ENCODE data around the gene HCFC1R1.
A peak's percentile ranks its signal among the peaks of the same experiment; 100 is the strongest.
"Not testable (repeated sequence)": the region's sequence is repeated elsewhere in the genome, so short reads cannot be mapped to it uniquely, and the experiment has no call there.

Gene HCFC1R1
- total RNA-seq = 3.4 to 16.5 (median 13.7) reads per million in 9 experiments

- no peaks in the 10 kb centered on the region for H3K9me3 Mint-ChIP-seq
- peak within 1 kb of the TSS; percentile 31 to 93 for H3K27ac Mint-ChIP-seq
- peaks cover 48 to 49% of the 10 kb centered on the region in 2 donors for H3K4me1 Mint-ChIP-seq (ENCODE audit: low read depth in 2 of 2)
- peak within 1 kb of the TSS; percentile 81 to 85 for H3K4me3 Mint-ChIP-seq
- ATAC-seq (replicated peaks) = peak; percentile 79
- H3K27me3 Mint-ChIP-seq = peaks cover 2 to 7% of the 10 kb centered on the region in 2 donors
- H3K36me3 Mint-ChIP-seq (ENCODE audit: insufficient read depth) = peaks cover 26% of the 10 kb centered on the region
- DNase-seq = peak; percentile 92 to 95 (median 94)
Measured at GRCh38 chr16:3023669-3024478, at the start of gene HCFC1R1, which contains the start of gene THOC6. HCFC1R1 (minus strand) TSS chr16:3023942; CDS start chr16:3023941, 1 bp downstream. THOC6 (plus strand) TSS chr16:3024035; CDS start chr16:3024327, 292 bp downstream.

- H3K4me1 Mint-ChIP-seq (ENCODE audit: low read depth in 2 of 2) = peaks cover 82 to 89% of the 10 kb centered on the region in 2 donors
- H3K9me3 Mint-ChIP-seq = no peaks in the 10 kb centered on the region
- no peak for DNase-seq
- H3K27ac Mint-ChIP-seq = peak overlapping the region; percentile 93 to 99
- peaks cover 57% of the 10 kb centered on the region for H3K36me3 Mint-ChIP-seq (ENCODE audit: insufficient read depth)
- ATAC-seq (replicated peaks) = no peak
- H3K27me3 Mint-ChIP-seq = no peaks in the 10 kb centered on the region
- peak overlapping the region; percentile 80 to 94 for H3K4me3 Mint-ChIP-seq
Measured at GRCh38 chr16:3073448-3073847, 49.7 kb upstream of the HCFC1R1 start.

DNA sequence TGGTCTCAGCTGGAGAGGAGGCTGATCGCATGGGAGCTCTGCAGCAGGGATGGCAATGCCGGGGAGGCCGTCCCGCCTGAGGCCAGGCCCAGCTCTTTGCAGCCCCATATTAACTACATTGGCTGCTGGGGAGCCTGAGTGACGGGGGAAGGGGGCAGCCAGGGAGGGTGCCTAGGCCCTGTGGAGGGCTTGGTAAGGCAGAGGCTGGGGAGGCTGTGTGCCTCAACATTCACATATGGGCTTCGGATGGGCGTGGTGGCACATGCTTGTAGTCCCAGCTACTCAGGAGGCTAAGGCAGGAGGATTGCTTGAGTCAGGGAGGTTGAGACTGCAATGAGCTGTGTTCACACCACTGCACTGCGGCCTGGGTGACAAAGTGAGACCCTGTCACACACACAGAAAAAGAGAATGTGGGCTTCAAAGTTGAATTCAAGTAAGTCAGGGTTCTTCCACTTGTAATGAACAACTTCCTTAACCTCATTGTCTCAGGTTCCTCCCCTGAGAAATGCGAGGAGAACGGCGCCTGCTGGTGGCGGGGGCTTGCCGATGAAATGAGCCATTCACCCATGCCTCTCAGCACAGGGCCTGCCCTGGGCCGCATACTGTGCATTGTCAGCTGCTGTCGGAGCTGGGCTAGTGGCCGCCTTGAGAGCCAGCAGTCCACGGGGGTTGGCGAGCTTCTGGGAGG, 49.0 kb upstream of the HCFC1R1 start:
- peak; percentile 28 for ATAC-seq (replicated peaks)
- Mint-ChIP-seq H3K4me1 (ENCODE audit: low read depth in 2 of 2) (peaks cover 82 to 88% of the 10 kb centered on the region in 2 donors), H3K4me3 (peak overlapping the region; percentile 94 to 100), H3K36me3 (ENCODE audit: insufficient read depth) (peaks cover 64% of the 10 kb centered on the region), H3K27ac (peak overlapping the region; percentile 93 to 99)
- not testable (repeated sequence) for H3K27me3 Mint-ChIP-seq, H3K9me3 Mint-ChIP-seq
- peak in 2 of 3 experiments; percentile 27 to 44 for DNase-seq

DNA sequence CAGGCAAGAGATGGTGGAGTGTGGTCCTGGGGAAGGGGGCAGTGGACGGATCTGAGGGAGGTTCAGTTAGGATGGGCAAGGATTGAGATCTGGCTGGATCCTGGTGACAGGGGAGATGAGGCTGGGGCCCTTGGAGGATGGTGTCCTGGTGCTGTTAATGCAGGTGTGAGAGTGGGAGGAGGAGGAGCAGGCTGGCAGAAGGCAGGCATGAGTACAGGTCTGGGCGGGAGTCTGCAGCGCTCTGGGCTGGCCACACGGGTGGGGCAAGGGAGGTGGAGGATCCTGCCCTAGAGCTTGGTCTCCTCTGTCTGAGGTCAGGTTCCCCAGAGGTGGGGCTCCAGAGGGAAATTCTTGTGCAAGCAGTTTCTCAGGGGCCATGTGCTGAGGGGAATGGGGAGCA, 48.4 kb upstream of the HCFC1R1 start:
- H3K27me3 Mint-ChIP-seq; ATAC-seq (replicated peaks); H3K9me3 Mint-ChIP-seq; DNase-seq: not testable (repeated sequence)
- Mint-ChIP-seq H3K4me3 (peak overlapping the region; percentile 61 to 100), H3K27ac (peak overlapping the region in 1 of 2 donors; percentile 88), H3K4me1 (ENCODE audit: low read depth in 2 of 2) (peaks cover 84 to 88% of the 10 kb centered on the region in 2 donors), H3K36me3 (ENCODE audit: insufficient read depth) (peaks cover 69% of the 10 kb centered on the region)

- peak overlapping the region in 1 of 2 donors; percentile 88 for H3K27ac Mint-ChIP-seq
- H3K36me3 Mint-ChIP-seq (ENCODE audit: insufficient read depth) = peaks cover 67% of the 10 kb centered on the region
- H3K27me3 Mint-ChIP-seq = no peaks in the 10 kb centered on the region
- H3K4me3 Mint-ChIP-seq = peak overlapping the region; percentile 61 to 100
- ATAC-seq (replicated peaks) (no peak), DNase-seq (no peak)
- H3K9me3 Mint-ChIP-seq = no peaks in the 10 kb centered on the region
- H3K4me1 Mint-ChIP-seq (ENCODE audit: low read depth in 2 of 2) = peaks cover 80 to 86% of the 10 kb centered on the region in 2 donors
Measured at GRCh38 chr16:3071655-3072054, 47.9 kb upstream of the HCFC1R1 start.

GRCh38 chr16:3070608-3071111, 46.9 kb upstream of the HCFC1R1 start:
- Mint-ChIP-seq H3K36me3 (ENCODE audit: insufficient read depth) (peaks cover 77% of the 10 kb centered on the region), H3K4me3 (peak overlapping the region; percentile 100), H3K4me1 (ENCODE audit: low read depth in 2 of 2) (peaks cover 72 to 78% of the 10 kb centered on the region in 2 donors), H3K27ac (peak overlapping the region; percentile 84 to 98), H3K9me3 (no peaks in the 10 kb centered on the region), H3K27me3 (no peaks in the 10 kb centered on the region)
- ATAC-seq (replicated peaks) = no peak
- DNase-seq = no peak

DNA sequence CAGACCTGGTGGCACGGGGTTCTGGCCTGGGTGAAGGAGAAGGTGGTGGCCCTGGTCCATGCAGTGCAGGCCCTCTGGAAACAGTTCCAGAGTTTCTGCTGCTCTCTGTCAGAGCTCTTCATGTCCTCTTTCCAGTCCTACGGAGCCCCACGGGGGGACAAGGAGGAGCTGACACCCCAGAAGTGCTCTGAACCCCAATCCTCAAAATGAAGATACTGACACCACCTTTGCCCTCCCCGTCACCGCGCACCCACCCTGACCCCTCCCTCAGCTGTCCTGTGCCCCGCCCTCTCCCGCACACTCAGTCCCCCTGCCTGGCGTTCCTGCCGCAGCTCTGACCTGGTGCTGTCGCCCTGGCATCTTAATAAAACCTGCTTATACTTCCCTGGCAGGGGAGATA, 45.4 kb upstream of the HCFC1R1 start:
- Mint-ChIP-seq H3K27ac (peak overlapping the region in 1 of 2 donors; percentile 98), H3K4me3 (peak overlapping the region; percentile 100), H3K36me3 (ENCODE audit: insufficient read depth) (peaks cover 74% of the 10 kb centered on the region), H3K4me1 (ENCODE audit: low read depth in 2 of 2) (peaks cover 67 to 73% of the 10 kb centered on the region in 2 donors)
- H3K27me3 Mint-ChIP-seq; ATAC-seq (replicated peaks); DNase-seq; H3K9me3 Mint-ChIP-seq: not testable (repeated sequence)

DNA sequence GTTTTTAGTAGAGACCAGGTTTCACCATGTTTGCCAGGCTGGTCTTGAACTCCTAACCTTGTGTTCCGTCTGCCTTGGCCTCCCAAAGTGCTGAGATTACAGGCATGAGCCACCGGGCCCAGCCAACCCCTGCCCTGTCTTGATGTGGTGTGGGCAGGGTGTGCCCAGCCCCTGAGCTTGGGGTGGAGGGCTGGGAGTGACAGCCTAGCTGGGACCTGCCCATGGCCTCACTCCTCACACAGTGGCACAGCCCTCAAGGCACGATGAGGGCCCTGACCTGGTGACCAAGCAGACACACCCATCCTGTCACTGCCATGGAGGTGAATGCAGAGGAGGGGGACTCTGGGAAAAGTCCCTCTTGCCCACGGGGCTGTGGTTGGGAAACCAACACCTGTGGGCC, 44.7 kb upstream of the HCFC1R1 start:
- Mint-ChIP-seq H3K9me3 (no peaks in the 10 kb centered on the region), H3K27ac (peak overlapping the region; percentile 98 to 99), H3K27me3 (no peaks in the 10 kb centered on the region), H3K4me3 (peak overlapping the region; percentile 100), H3K4me1 (ENCODE audit: low read depth in 2 of 2) (peaks cover 65 to 71% of the 10 kb centered on the region in 2 donors), H3K36me3 (ENCODE audit: insufficient read depth) (peaks cover 68% of the 10 kb centered on the region)
- no peak for DNase-seq
- ATAC-seq (replicated peaks) = no peak

DNA sequence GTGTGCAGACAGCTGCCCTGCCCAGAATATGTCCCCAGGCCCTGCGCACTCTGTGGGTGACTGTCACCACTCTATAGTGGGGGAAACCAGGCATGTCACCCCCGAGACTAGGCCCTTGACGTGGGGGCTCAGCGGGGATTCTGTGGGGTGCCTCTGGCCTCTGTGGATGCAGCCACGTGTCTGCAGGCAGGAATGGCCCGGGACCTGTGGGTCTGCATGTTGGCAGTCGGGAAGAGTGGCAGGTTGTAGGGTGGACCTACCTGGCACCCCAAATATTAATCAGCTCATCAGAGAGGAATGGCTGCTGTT, 42.7 kb upstream of the HCFC1R1 start:
- Mint-ChIP-seq H3K4me1 (ENCODE audit: low read depth in 2 of 2) (peaks cover 56 to 62% of the 10 kb centered on the region in 2 donors), H3K36me3 (ENCODE audit: insufficient read depth) (peaks cover 60% of the 10 kb centered on the region), H3K4me3 (peak overlapping the region; percentile 100), H3K27ac (peak overlapping the region; percentile 98 to 99), H3K9me3 (no peaks in the 10 kb centered on the region), H3K27me3 (no peaks in the 10 kb centered on the region)
- ATAC-seq (replicated peaks) (no peak), DNase-seq (no peak)

GRCh38 chr16:3065742-3066439, 42.1 kb upstream of the HCFC1R1 start:
- H3K9me3 Mint-ChIP-seq = no peaks in the 10 kb centered on the region
- H3K27ac Mint-ChIP-seq = peak overlapping the region; percentile 98 to 99
- ATAC-seq (replicated peaks) (peak; percentile 38), DNase-seq (no peak)
- H3K36me3 Mint-ChIP-seq (ENCODE audit: insufficient read depth) = peaks cover 56% of the 10 kb centered on the region
- H3K4me1 Mint-ChIP-seq (ENCODE audit: low read depth in 2 of 2) = peaks cover 51 to 57% of the 10 kb centered on the region in 2 donors
- no peaks in the 10 kb centered on the region for H3K27me3 Mint-ChIP-seq
- peak overlapping the region; percentile 100 for H3K4me3 Mint-ChIP-seq

GRCh38 chr16:3065069-3065741, 41.5 kb upstream of the HCFC1R1 start, which contains the start of gene IL32:
IL32 (plus strand) TSS chr16:3065640; CDS start chr16:3065812, 172 bp downstream.
- ATAC-seq (replicated peaks) (peak; percentile 65), DNase-seq (peak; percentile 50 to 57 (median 51))
- Mint-ChIP-seq H3K4me3 (peak within 1 kb of the TSS; percentile 100), H3K4me1 (ENCODE audit: low read depth in 2 of 2) (peaks cover 49 to 58% of the 10 kb centered on the region in 2 donors), H3K27me3 (no peaks in the 10 kb centered on the region), H3K27ac (peak within 1 kb of the TSS; percentile 98 to 99), H3K36me3 (ENCODE audit: insufficient read depth) (peaks cover 50% of the 10 kb centered on the region), H3K9me3 (no peaks in the 10 kb centered on the region)

- Mint-ChIP-seq H3K27me3 (no peaks in the 10 kb centered on the region), H3K9me3 (no peaks in the 10 kb centered on the region), H3K4me1 (ENCODE audit: low read depth in 2 of 2) (peaks cover 45 to 51% of the 10 kb centered on the region in 2 donors), H3K4me3 (peak overlapping the region; percentile 100), H3K36me3 (ENCODE audit: insufficient read depth) (peaks cover 41% of the 10 kb centered on the region), H3K27ac (peak overlapping the region; percentile 98 to 99)
- DNase-seq (no peak), ATAC-seq (replicated peaks) (no peak)
Measured at GRCh38 chr16:3063625-3064386, 40.1 kb upstream of the HCFC1R1 start.
